NCI-H187 (cell line): ENCODE data around the gene ME2.
A peak's percentile ranks its signal among the peaks of the same experiment; 100 is the strongest.
"Not testable (repeated sequence)": the region's sequence is repeated elsewhere in the genome, so short reads cannot be mapped to it uniquely, and the experiment has no call there.

Experiments
- DNase-seq, 2 experiments: peaks; one replicate each; lab custom pipeline; 2025; lab: John Stamatoyannopoulos, UW

The ME2 gene

GRCh38 chr18:50861617-50862016 is 17.3 kb upstream of the ME2 start:
- no peak for DNase-seq

GRCh38 chr18:50862401-50862800 is 16.5 kb upstream of the ME2 start:
- no peak for DNase-seq

- DNase-seq: no peak
Measured at GRCh38 chr18:50863840-50864375, 15.0 kb upstream of the ME2 start.

GRCh38 chr18:50866765-50867164 is 12.2 kb upstream of the ME2 start:
- no peak for DNase-seq

- peak in 1 of 2 experiments; percentile 2 for DNase-seq
Measured at GRCh38 chr18:50869150-50869549, 9.8 kb upstream of the ME2 start.

- no peak for DNase-seq
Measured at GRCh38 chr18:50870138-50870845, 8.6 kb upstream of the ME2 start.

GRCh38 chr18:50871846-50872245 is 7.1 kb upstream of the ME2 start:
- no peak for DNase-seq

GRCh38 chr18:50875966-50876536 is 2.9 kb upstream of the ME2 start:
- DNase-seq: no peak

GRCh38 chr18:50877545-50878265 is 1.2 kb upstream of the ME2 start:
- DNase-seq: no peak

GRCh38 chr18:50879302-50880118 is 592 bp downstream of the ME2 start:
- peak in 1 of 2 experiments; percentile 23 for DNase-seq

- DNase-seq: no peak
Measured at GRCh38 chr18:50880119-50880465, 1.2 kb downstream of the ME2 start.

- DNase-seq: not testable (repeated sequence)
Measured at GRCh38 chr18:50880944-50881343, 2.0 kb downstream of the ME2 start.

- no peak for DNase-seq
Measured at GRCh38 chr18:50886929-50887328, 8.0 kb downstream of the ME2 start.

GRCh38 chr18:50895350-50896045 is 16.6 kb downstream of the ME2 start:
- DNase-seq: no peak

GRCh38 chr18:50896093-50896492 is 17.2 kb downstream of the ME2 start:
- no peak for DNase-seq

GRCh38 chr18:50898919-50899318 is 20.0 kb downstream of the ME2 start:
- DNase-seq: no peak

GRCh38 chr18:50902797-50903196 is 23.9 kb downstream of the ME2 start:
- no peak for DNase-seq

- DNase-seq: no peak
Measured at GRCh38 chr18:50906843-50907242, 27.9 kb downstream of the ME2 start.

GRCh38 chr18:50909261-50909660 is 30.3 kb downstream of the ME2 start:
- no peak for DNase-seq

- no peak for DNase-seq
Measured at GRCh38 chr18:50911006-50911405, 32.1 kb downstream of the ME2 start.

- DNase-seq: no peak
Measured at GRCh38 chr18:50917021-50917420, 38.1 kb downstream of the ME2 start.

- DNase-seq: no peak
Measured at GRCh38 chr18:50918153-50918552, 39.2 kb downstream of the ME2 start.
